HepG2 (cell line): Measurements from ENCODE around the gene ELOVL2. TPM values are rescaled to one million over a fixed set of nuclear protein-coding genes. Genes with fewer than 3 reads are reported as not detected.
A peak's percentile ranks its signal among the peaks of the same experiment; 100 is the strongest.

ENCODE experiments used
- CREM ChIP-seq, 2 experiments: sonication (generic) in 1 of 2; formaldehyde crosslinking in 1 of 2; IDR thresholded peaks; 2 replicates each; pipeline versions ENCODE4 v1.4.0 to v1.6.1; 2016 to 2020; ENCODE audit warnings: antibody characterized with exemption in 1 of 2, mild to moderate bottlenecking in 1 of 2, missing genetic modification reagents in 1 of 2
- EP300 ChIP-seq, 3 experiments: sonication (generic) in 1 of 3; formaldehyde crosslinking in 1 of 3; IDR thresholded peaks; 2 replicates each; pipeline versions ENCODE4 v1.5.1 to v1.6.1; 2011 to 2020; ENCODE audit warnings: low read depth in 2 of 3, low read length in 2 of 3, borderline replicate concordance in 1 of 3, improper control_type of control experiment in 1 of 3, mild to moderate bottlenecking in 1 of 3, missing genetic modification reagents in 1 of 3, moderate library complexity in 1 of 3
- FOXO1 ChIP-seq: sonication (generic); formaldehyde crosslinking; IDR thresholded peaks from 2 replicates; pipeline ENCODE4 v1.4.0; 2020; ENCODE audit warnings: missing genetic modification reagents
- FOXP1 ChIP-seq, 2 experiments: fragments of 450-650 bp in 1 of 2; IDR thresholded peaks; 2 replicates each; pipeline ENCODE4 v1.6.1; 2017 to 2018; ENCODE audit warnings: antibody characterized with exemption in 1 of 2
- KMT2B ChIP-seq: IDR thresholded peaks from 2 replicates; pipeline ENCODE4 v1.6.1; 2016; ENCODE audit warnings: missing genetic modification reagents, missing compliant biosample characterization
- PAXIP1 ChIP-seq: sonication (generic); formaldehyde crosslinking; conservative IDR thresholded peaks from 2 replicates; pipeline ENCODE4 v1.4.0; 2020; ENCODE audit warnings: mild to moderate bottlenecking, missing genetic modification reagents, moderate library complexity
- POLR2A ChIP-seq, 2 experiments: IDR thresholded peaks; 2 replicates each; pipeline ENCODE4 v1.6.1; 2011; ENCODE audit warnings: low read depth in 2 of 2, low read length in 2 of 2, mild to moderate bottlenecking in 1 of 2, moderate library complexity in 1 of 2; ENCODE audit not compliant: insufficient read depth in 1 of 2
- SAP130 ChIP-seq: IDR thresholded peaks from 2 replicates; pipeline ENCODE4 v1.6.1; 2016; ENCODE audit warnings: low read depth
- SOX5 ChIP-seq: IDR thresholded peaks from 2 replicates; pipeline ENCODE4 v1.6.1; 2016; ENCODE audit warnings: borderline replicate concordance
- polyA plus RNA-seq, 8 experiments: library from polyadenylated mRNA; depleted of rRNA in 3 of 8; stranded (reverse) in 7 of 8; unstranded in 1 of 8; fragments of >200 nt; fragmentation: Illumina TruSeq in 4 of 8; extraction: Trizol in 4 of 8; gene quantifications; 2 replicates each; pipeline versions ENCODE4 v1.2.1 to v1.2.3, GENCODE V29; 2011 to 2016; ENCODE audit warnings: low read depth in 4 of 8, missing spikeins in 1 of 8, mixed read lengths in 1 of 8; ENCODE audit not compliant: insufficient read depth in 1 of 8
- total RNA-seq, 5 experiments: library from RNA; depleted of rRNA; stranded (reverse); fragments of >200 nt; fragmentation: Illumina TruSeq; extraction: Trizol; gene quantifications; 2 replicates each; pipeline ENCODE4 v1.2.3, GENCODE V29; 2016; ENCODE audit warnings: low read depth in 1 of 5
- TF ChIP-seq, protein P1 (sequence below): sonication (generic); formaldehyde crosslinking; IDR thresholded peaks from 2 replicates; pipeline ENCODE4 v1.4.0; 2020; ENCODE audit warnings: missing genetic modification reagents
- TF ChIP-seq, protein P2 (sequence below), 2 experiments: IDR thresholded peaks; 2 replicates each; pipeline ENCODE4 v1.6.1; 2011 to 2012; ENCODE audit warnings: low read length in 2 of 2, borderline replicate concordance in 1 of 2, low read depth in 1 of 2, mild to moderate bottlenecking in 1 of 2, moderate library complexity in 1 of 2

The ELOVL2 gene
- total and polyA plus RNA-seq, 2 of the 13 experiments (the other 11 are each of a cell fraction or from before 2014, with no cell fraction given): 43.6 to 65.4 TPM

GRCh38 chr6:11039040-11039439 lies 5.1 kb downstream of the ELOVL2 start (continued):
- TF ChIP-seq SOX5 (peak; percentile 77; the same call in 1 of the 2 replicates), FOXO1 (CRISPR knock-in tag) (0 out of 2 replicates have a peak, but pooled peaks have one; percentile 34), EP300 (IDR thresholded peaks at IDR 0.05; ENCODE audit: low read depth in 2 of 2, low read length in 2 of 2) (peak in 1 of 2 experiments; percentile 85; a peak in 2 of 4 replicates), EP300 (CRISPR knock-in tag; IDR thresholded peaks at IDR 0.05; ENCODE audit: borderline replicate concordance) (no peak), FOXP1 (IDR thresholded peaks at IDR 0.05) (no peak; the same call in 1 of the 2 replicates), FOXP1 (CRISPR knock-in tag; IDR thresholded peaks at IDR 0.05) (peak; percentile 96), KMT2B (CRISPR knock-in tag) (0 out of 2 replicates have a peak, but pooled peaks have one; percentile 26), POLR2A (IDR thresholded peaks at IDR 0.05; ENCODE audit: insufficient read depth in 1 of 2, low read depth in 2 of 2, low read length in 2 of 2) (peak in 1 of 2 experiments; percentile 48; a peak in 1 of 4 replicates), SAP130 (CRISPR knock-in tag) (peak; percentile 17; the same call in 1 of the 2 replicates), CREM (IDR thresholded peaks at IDR 0.05) (peak; percentile 5; the same call in 1 of the 2 replicates), CREM (CRISPR knock-in tag; IDR thresholded peaks at IDR 0.05) (no peak), PAXIP1 (CRISPR knock-in tag) (peak; percentile 66)
- TF ChIP-seq, protein P1, sequence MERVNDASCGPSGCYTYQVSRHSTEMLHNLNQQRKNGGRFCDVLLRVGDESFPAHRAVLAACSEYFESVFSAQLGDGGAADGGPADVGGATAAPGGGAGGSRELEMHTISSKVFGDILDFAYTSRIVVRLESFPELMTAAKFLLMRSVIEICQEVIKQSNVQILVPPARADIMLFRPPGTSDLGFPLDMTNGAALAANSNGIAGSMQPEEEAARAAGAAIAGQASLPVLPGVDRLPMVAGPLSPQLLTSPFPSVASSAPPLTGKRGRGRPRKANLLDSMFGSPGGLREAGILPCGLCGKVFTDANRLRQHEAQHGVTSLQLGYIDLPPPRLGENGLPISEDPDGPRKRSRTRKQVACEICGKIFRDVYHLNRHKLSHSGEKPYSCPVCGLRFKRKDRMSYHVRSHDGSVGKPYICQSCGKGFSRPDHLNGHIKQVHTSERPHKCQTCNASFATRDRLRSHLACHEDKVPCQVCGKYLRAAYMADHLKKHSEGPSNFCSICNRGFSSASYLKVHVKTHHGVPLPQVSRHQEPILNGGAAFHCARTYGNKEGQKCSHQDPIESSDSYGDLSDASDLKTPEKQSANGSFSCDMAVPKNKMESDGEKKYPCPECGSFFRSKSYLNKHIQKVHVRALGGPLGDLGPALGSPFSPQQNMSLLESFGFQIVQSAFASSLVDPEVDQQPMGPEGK (CRISPR knock-in tag): 0 out of 2 replicates have a peak, but pooled peaks have one; percentile 16
- TF ChIP-seq, protein P2, sequence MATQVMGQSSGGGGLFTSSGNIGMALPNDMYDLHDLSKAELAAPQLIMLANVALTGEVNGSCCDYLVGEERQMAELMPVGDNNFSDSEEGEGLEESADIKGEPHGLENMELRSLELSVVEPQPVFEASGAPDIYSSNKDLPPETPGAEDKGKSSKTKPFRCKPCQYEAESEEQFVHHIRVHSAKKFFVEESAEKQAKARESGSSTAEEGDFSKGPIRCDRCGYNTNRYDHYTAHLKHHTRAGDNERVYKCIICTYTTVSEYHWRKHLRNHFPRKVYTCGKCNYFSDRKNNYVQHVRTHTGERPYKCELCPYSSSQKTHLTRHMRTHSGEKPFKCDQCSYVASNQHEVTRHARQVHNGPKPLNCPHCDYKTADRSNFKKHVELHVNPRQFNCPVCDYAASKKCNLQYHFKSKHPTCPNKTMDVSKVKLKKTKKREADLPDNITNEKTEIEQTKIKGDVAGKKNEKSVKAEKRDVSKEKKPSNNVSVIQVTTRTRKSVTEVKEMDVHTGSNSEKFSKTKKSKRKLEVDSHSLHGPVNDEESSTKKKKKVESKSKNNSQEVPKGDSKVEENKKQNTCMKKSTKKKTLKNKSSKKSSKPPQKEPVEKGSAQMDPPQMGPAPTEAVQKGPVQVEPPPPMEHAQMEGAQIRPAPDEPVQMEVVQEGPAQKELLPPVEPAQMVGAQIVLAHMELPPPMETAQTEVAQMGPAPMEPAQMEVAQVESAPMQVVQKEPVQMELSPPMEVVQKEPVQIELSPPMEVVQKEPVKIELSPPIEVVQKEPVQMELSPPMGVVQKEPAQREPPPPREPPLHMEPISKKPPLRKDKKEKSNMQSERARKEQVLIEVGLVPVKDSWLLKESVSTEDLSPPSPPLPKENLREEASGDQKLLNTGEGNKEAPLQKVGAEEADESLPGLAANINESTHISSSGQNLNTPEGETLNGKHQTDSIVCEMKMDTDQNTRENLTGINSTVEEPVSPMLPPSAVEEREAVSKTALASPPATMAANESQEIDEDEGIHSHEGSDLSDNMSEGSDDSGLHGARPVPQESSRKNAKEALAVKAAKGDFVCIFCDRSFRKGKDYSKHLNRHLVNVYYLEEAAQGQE (IDR thresholded peaks at IDR 0.05; ENCODE audit: borderline replicate concordance in 1 of 2, low read depth in 1 of 2, low read length in 2 of 2): 0 out of 4 replicates have a peak, but pooled peaks of 1 of the 2 experiments have one; percentile 10
